CD4-positive, CD25-positive, alpha-beta regulatory T cell (primary cell): ENCODE measurements around the gene TBC1D22A. TPM values are rescaled to one million over a fixed set of nuclear protein-coding genes. Genes with fewer than 3 reads are reported as not detected.

Experiments used
- ATAC-seq, 2 donors: fragments of 150-1000 bp; cut with Tn5 transposase; one replicate each; pipeline ENCODE4 v1.10.0; 2021; ENCODE audit warnings: low read depth in 2 of 2, moderate number of reproducible peaks in 2 of 2, moderate library complexity in 1 of 2
- DNase-seq, 3 donors: peaks; one replicate each; pipeline versions ENCODE4 v3.0.0 to v3.0.0-alpha.2; 2012 to 2022; ENCODE audit warnings: mixed read lengths in 1 of 3
- H3K27ac ChIP-seq: one replicate; pipeline ENCODE4 v1.7.0; 2013; ENCODE audit warnings: mild to moderate bottlenecking, low read length; ENCODE audit not compliant: insufficient read depth, poor library complexity, severe bottlenecking
- H3K27me3 ChIP-seq: one replicate; pipeline ENCODE4 v1.7.0; 2013; ENCODE audit warnings: low read length; ENCODE audit not compliant: control insufficient read depth, insufficient read depth
- H3K36me3 ChIP-seq: one replicate; pipeline ENCODE4 v1.7.0; 2013; ENCODE audit warnings: mild to moderate bottlenecking, low read length, moderate library complexity; ENCODE audit not compliant: control insufficient read depth, insufficient read depth
- H3K4me1 ChIP-seq: 2 replicates; pipeline ENCODE4 v1.7.0; 2013; ENCODE audit warnings: mild to moderate bottlenecking, low read length; ENCODE audit not compliant: insufficient read depth, control insufficient read depth, poor library complexity, severe bottlenecking
- H3K4me3 ChIP-seq: one replicate; pipeline ENCODE4 v1.7.0; 2013; ENCODE audit warnings: low read depth, mild to moderate bottlenecking, low read length, moderate library complexity
- H3K9me3 ChIP-seq, 2 experiments: 1 replicate in 1 of 2; 2 replicates in 1 of 2; pipeline ENCODE4 v1.7.0; 2013; ENCODE audit warnings: low read length in 2 of 2, mild to moderate bottlenecking in 1 of 2, moderate library complexity in 1 of 2; ENCODE audit not compliant: control insufficient read depth in 2 of 2
- H3K27ac Mint-ChIP-seq, 3 donors: one replicate each; pipeline ENCODE4 v1.8.0; 2020 to 2022; ENCODE audit warnings: mild to moderate bottlenecking in 3 of 3, mixed read lengths in 3 of 3, moderate library complexity in 2 of 3
- H3K27me3 Mint-ChIP-seq: one replicate; pipeline ENCODE4 v1.8.0; 2022; ENCODE audit warnings: mild to moderate bottlenecking, mixed read lengths
- H3K36me3 Mint-ChIP-seq: one replicate; pipeline ENCODE4 v1.8.0; 2020; ENCODE audit warnings: mixed read lengths
- H3K4me1 Mint-ChIP-seq, 4 donors: one replicate each; pipeline ENCODE4 v1.8.0; 2020 to 2022; ENCODE audit warnings: mixed read lengths in 4 of 4, mild to moderate bottlenecking in 1 of 4
- H3K4me3 Mint-ChIP-seq, 4 donors: one replicate each; pipeline ENCODE4 v1.8.0; 2020 to 2022; ENCODE audit warnings: mild to moderate bottlenecking in 4 of 4, mixed read lengths in 4 of 4, moderate library complexity in 3 of 4
- H3K9me3 Mint-ChIP-seq, 7 donors: one replicate each; pipeline ENCODE4 v1.8.0; 2020 to 2022; ENCODE audit warnings: mixed read lengths in 7 of 7, mild to moderate bottlenecking in 3 of 7, moderate library complexity in 2 of 7
- polyA plus RNA-seq, 4 donors: library from polyadenylated mRNA; unstranded; fragments of 300-500 nt; fragmentation: Illumina TruSeq; gene quantifications; one replicate each; pipeline ENCODE4 v1.2.3, GENCODE V29; 2021
- total RNA-seq: library from RNA; stranded (reverse); gene quantifications from one replicate; pipeline ENCODE4 v1.2.3, GENCODE V29; 2022

TBC1D22A gene
- total and polyA plus RNA-seq, 5 donors from 2014 or later = 19.8 to 42.5 (median 24.3) TPM

GRCh38 chr22:47160141-47160541 lies 397.7 kb downstream of the TBC1D22A start:
- ATAC-seq (no peak), DNase-seq (no peak)
- no peak overlapping the region for H3K4me3 Mint-ChIP-seq
- no peak overlapping the region for H3K27ac Mint-ChIP-seq
- H3K9me3 ChIP-seq = no peaks in the 10 kb centered on the region
- peaks cover 0 to 2% (median under 1%) of the 10 kb centered on the region in 4 donors for H3K4me1 Mint-ChIP-seq
- H3K36me3 ChIP-seq = peaks cover 5% of the 10 kb centered on the region
- H3K27ac ChIP-seq = no peak overlapping the region
- no peaks in the 10 kb centered on the region for H3K27me3 ChIP-seq
- H3K9me3 Mint-ChIP-seq = no peaks in the 10 kb centered on the region
- no peak overlapping the region for H3K4me3 ChIP-seq
- H3K27me3 Mint-ChIP-seq = no peaks in the 10 kb centered on the region
- no peaks in the 10 kb centered on the region for H3K4me1 ChIP-seq
- H3K36me3 Mint-ChIP-seq = peaks cover 7% of the 10 kb centered on the region

GRCh38 chr22:47160781-47161520 lies 398.5 kb downstream of the TBC1D22A start:
- no peak overlapping the region for H3K4me3 ChIP-seq
- no peaks in the 10 kb centered on the region for H3K27me3 Mint-ChIP-seq
- H3K27ac ChIP-seq = no peak overlapping the region
- H3K4me3 Mint-ChIP-seq = no peak overlapping the region
- H3K36me3 ChIP-seq = peaks cover 5% of the 10 kb centered on the region
- peaks cover 7% of the 10 kb centered on the region for H3K36me3 Mint-ChIP-seq
- DNase-seq (no peak), ATAC-seq (no peak)
- H3K9me3 ChIP-seq = no peaks in the 10 kb centered on the region
- no peaks in the 10 kb centered on the region for H3K9me3 Mint-ChIP-seq
- H3K4me1 Mint-ChIP-seq = peaks cover 0 to 2% (median under 1%) of the 10 kb centered on the region in 4 donors
- no peaks in the 10 kb centered on the region for H3K4me1 ChIP-seq
- H3K27ac Mint-ChIP-seq = no peak overlapping the region
- no peaks in the 10 kb centered on the region for H3K27me3 ChIP-seq

- H3K36me3 Mint-ChIP-seq = peaks cover 7% of the 10 kb centered on the region
- ATAC-seq = no peak
These were observed 399.2 kb downstream of the TBC1D22A start for GRCh38 chr22:47161631-47162030.

GRCh38 chr22:47162865-47163264 lies 400.4 kb downstream of the TBC1D22A start:
- Histone ChIP-seq H3K4me1 (no peaks in the 10 kb centered on the region), H3K36me3 (peaks cover 7% of the 10 kb centered on the region), H3K27ac (no peak overlapping the region), H3K27me3 (no peaks in the 10 kb centered on the region), H3K9me3 (no peaks in the 10 kb centered on the region), H3K4me3 (no peak overlapping the region)
- no peaks in the 10 kb centered on the region for H3K27me3 Mint-ChIP-seq
- H3K4me1 Mint-ChIP-seq = peaks cover 0 to 2% (median under 1%) of the 10 kb centered on the region in 4 donors
- peaks cover 16% of the 10 kb centered on the region for H3K36me3 Mint-ChIP-seq
- ATAC-seq (no peak), DNase-seq (no peak)
- H3K27ac Mint-ChIP-seq = no peak overlapping the region
- H3K4me3 Mint-ChIP-seq = no peak overlapping the region
- no peaks in the 10 kb centered on the region for H3K9me3 Mint-ChIP-seq

More at GRCh38 chr22:47161631-47162030, 399.2 kb downstream of the TBC1D22A start:
- no peaks in the 10 kb centered on the region for H3K4me1 ChIP-seq
- no peak for DNase-seq
- no peaks in the 10 kb centered on the region for H3K27me3 ChIP-seq
- no peak overlapping the region for H3K4me3 ChIP-seq
- Mint-ChIP-seq H3K27ac (no peak overlapping the region), H3K4me3 (no peak overlapping the region), H3K27me3 (no peaks in the 10 kb centered on the region), H3K9me3 (no peaks in the 10 kb centered on the region), H3K4me1 (peaks cover 0 to 2% (median under 1%) of the 10 kb centered on the region in 4 donors)
- H3K36me3 ChIP-seq = peaks cover 7% of the 10 kb centered on the region
- H3K27ac ChIP-seq = no peak overlapping the region
- no peaks in the 10 kb centered on the region for H3K9me3 ChIP-seq

GRCh38 chr22:47163481-47163855 lies 401.0 kb downstream of the TBC1D22A start:
- Mint-ChIP-seq H3K27me3 (no peaks in the 10 kb centered on the region), H3K9me3 (no peaks in the 10 kb centered on the region), H3K4me3 (no peak overlapping the region), H3K36me3 (peaks cover 18% of the 10 kb centered on the region), H3K27ac (peak overlapping the region in 1 of 3 donors; percentile 37), H3K4me1 (peaks cover 0 to 2% (median under 1%) of the 10 kb centered on the region in 4 donors)
- H3K9me3 ChIP-seq = no peaks in the 10 kb centered on the region
- H3K36me3 ChIP-seq = peaks cover 7% of the 10 kb centered on the region
- H3K4me3 ChIP-seq = no peak overlapping the region
- no peak for DNase-seq
- no peaks in the 10 kb centered on the region for H3K4me1 ChIP-seq
- H3K27me3 ChIP-seq = no peaks in the 10 kb centered on the region
- no peak for ATAC-seq
- no peak overlapping the region for H3K27ac ChIP-seq

- no peak for ATAC-seq
- Histone ChIP-seq H3K27me3 (no peaks in the 10 kb centered on the region), H3K9me3 (no peaks in the 10 kb centered on the region), H3K27ac (no peak overlapping the region), H3K36me3 (peaks cover 7% of the 10 kb centered on the region), H3K4me3 (no peak overlapping the region), H3K4me1 (no peaks in the 10 kb centered on the region)
- peaks cover 18% of the 10 kb centered on the region for H3K36me3 Mint-ChIP-seq
- no peaks in the 10 kb centered on the region for H3K27me3 Mint-ChIP-seq
- H3K4me1 Mint-ChIP-seq = peaks cover 0 to 2% (median under 1%) of the 10 kb centered on the region in 4 donors
- DNase-seq = no peak
- H3K9me3 Mint-ChIP-seq = no peaks in the 10 kb centered on the region
- no peak overlapping the region for H3K27ac Mint-ChIP-seq
- no peak overlapping the region for H3K4me3 Mint-ChIP-seq
These were observed 401.5 kb downstream of the TBC1D22A start for GRCh38 chr22:47163856-47164513.

GRCh38 chr22:47164514-47165337 lies 402.3 kb downstream of the TBC1D22A start:
- H3K27me3 Mint-ChIP-seq = no peaks in the 10 kb centered on the region
- Histone ChIP-seq H3K9me3 (no peaks in the 10 kb centered on the region), H3K36me3 (peaks cover 7% of the 10 kb centered on the region), H3K27ac (no peak overlapping the region), H3K4me1 (no peaks in the 10 kb centered on the region), H3K4me3 (no peak overlapping the region), H3K27me3 (no peaks in the 10 kb centered on the region)
- no peak overlapping the region for H3K4me3 Mint-ChIP-seq
- H3K36me3 Mint-ChIP-seq = peaks cover 18% of the 10 kb centered on the region
- no peaks in the 10 kb centered on the region for H3K9me3 Mint-ChIP-seq
- DNase-seq (no peak), ATAC-seq (no peak)
- peaks cover 0 to 2% (median under 1%) of the 10 kb centered on the region in 4 donors for H3K4me1 Mint-ChIP-seq
- no peak overlapping the region for H3K27ac Mint-ChIP-seq
